NCI-H128 (cell line): ENCODE results near the gene PECR.
A peak's percentile ranks its signal among the peaks of the same experiment; 100 is the strongest.

Experiments used
- DNase-seq: peaks from one replicate; lab custom pipeline; 2025; ENCODE audit not compliant: unreplicated experiment; lab: John Stamatoyannopoulos, UW

PECR gene

GRCh38 chr2:216081487-216082116 lies at the start of gene PECR, which contains the start of gene TMEM169:
PECR (minus strand) TSS chr2:216081809; CDS start chr2:216081741, 68 bp downstream.
TMEM169 (plus strand) TSS chr2:216081919; CDS start chr2:216095964, 14,045 bp downstream.
- peak; percentile 29 for DNase-seq

DNA sequence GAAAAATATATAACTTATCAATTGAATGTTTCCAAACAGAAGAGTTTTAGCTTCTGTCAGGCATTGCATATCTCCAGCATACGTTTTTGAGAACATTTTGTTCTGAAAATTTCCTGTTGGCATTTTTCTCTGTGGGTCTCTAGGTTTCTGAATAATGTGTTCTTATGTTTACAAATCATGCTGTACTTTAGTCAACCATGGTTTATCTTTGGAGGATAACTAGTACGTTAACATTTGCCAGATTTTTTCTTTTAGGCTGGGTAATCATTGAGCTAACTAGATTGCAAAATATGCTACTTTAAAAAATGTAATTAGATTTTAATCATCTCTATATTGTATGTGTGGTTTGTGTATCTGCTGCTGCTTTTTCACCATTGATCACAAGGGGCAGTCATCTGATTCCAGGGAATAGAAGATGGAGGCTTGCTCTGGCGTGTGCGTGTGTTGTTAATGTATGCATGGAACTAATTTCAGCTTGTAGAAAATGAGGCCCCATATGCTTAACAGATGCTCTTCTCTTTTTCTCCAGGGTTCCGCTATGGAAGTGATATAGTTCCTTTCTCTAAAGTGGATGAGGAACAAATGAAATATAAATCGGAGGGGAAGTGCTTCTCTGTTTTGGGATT lies 48.9 kb upstream of the PECR start:
- DNase-seq: no peak

GRCh38 chr2:216126943-216127342 lies 45.3 kb upstream of the PECR start:
- no peak for DNase-seq

DNA sequence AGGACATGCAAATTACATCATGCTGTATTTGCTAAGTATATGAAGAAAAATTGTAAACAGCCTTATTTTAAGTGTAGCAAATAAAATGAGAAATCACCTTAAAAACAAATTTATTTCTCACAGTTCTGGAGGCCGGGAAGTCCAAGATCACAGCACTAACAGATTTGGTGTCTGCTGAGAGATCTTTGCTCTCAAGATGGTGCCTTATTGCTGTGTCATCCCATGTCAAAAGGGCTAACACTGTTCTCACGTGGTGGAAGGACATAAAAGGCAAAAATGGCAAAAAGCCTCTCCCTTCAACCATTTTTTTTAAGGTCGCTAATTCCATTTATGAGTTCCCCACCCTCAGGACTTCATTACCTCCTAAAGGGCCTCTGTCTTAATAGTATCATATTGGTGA lies 39.6 kb upstream of the PECR start:
- no peak for DNase-seq

DNA sequence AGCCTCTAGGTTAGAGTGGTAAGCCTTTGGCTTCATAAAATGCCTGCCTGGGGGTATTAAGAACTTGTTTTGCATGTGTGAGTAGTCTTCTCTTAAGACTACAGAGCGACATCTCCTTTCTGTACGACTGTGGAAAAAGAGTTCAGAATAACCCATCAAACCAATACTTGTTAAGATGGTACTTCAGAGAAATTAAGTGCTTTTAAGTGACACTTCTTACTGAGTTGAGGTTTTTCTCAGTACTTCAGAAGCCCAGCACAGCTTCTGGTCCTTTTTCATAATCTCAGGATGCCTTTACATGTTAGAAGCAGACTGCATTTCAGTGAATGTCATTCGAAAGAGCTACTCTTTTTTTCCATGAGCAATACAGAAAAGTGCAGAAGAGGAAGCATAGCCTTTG lies 38.4 kb upstream of the PECR start:
- DNase-seq: no peak

GRCh38 chr2:216119146-216119545 lies 37.5 kb upstream of the PECR start:
- no peak for DNase-seq

DNA sequence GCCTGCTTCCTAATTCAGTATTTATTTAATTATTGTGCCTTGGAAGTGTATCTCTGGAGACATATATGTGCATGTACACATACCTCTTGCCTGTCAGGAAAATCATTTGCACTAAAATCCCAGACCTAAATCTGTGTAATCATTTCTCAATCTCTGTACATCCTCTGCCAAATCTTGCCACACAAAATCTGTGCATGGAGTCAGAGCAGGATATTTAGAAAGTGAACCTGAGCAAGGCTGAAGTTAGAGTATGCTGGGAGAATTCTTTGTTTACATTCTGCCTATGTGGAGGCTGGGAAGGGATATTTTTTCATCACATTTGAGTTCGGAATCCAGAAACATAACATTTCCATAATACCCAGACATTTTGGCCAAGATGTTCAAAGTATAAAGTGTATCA lies 36.9 kb upstream of the PECR start:
- DNase-seq: no peak

GRCh38 chr2:216117561-216118340 lies 36.1 kb upstream of the PECR start:
- DNase-seq: no peak

- no peak for DNase-seq
Observed at GRCh38 chr2:216116418-216116817, 34.8 kb upstream of the PECR start.

DNA sequence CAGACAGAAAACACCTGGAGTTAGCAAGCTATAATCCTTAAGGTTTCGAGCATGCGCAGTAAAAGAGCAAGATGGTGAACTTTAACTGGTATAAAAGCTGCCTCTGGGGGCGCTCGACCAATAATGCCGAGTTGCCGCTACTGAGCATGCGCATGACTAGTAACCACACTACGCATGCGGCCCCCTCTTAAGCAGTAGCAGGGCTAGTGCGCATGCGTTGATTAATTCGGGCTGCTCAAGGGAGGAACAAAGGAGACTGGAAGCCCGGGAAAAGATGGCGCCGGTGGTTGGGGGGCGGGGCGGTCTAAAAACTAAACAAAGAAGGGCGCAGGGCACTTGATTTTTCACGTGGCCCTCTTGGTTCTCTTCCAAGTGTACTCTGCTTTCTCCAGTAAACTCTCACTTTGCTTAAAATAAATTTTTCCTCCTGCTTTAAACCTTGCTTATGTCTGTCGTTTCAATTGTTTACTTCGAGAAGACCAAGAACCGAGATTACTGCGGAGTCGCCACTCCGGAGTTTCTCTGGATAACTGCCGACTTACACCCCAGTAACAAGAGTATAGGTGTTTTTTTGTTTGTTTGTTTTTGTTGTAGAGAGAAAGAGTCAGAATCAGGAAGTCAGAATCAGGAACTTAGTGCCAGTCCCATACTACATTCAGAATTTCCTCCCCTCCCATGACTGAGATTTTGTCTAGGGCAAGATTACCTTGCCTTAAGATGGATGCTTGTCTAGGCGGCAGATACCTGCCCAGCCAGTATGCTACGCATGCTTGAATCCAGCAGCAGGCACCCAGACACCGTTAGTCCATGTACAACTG lies 33.3 kb upstream of the PECR start:
- peak; percentile 95 for DNase-seq

GRCh38 chr2:216114382-216114713 lies 32.7 kb upstream of the PECR start:
- DNase-seq: no peak

- DNase-seq: no peak
Observed at GRCh38 chr2:216113572-216113971, 32.0 kb upstream of the PECR start.

DNA sequence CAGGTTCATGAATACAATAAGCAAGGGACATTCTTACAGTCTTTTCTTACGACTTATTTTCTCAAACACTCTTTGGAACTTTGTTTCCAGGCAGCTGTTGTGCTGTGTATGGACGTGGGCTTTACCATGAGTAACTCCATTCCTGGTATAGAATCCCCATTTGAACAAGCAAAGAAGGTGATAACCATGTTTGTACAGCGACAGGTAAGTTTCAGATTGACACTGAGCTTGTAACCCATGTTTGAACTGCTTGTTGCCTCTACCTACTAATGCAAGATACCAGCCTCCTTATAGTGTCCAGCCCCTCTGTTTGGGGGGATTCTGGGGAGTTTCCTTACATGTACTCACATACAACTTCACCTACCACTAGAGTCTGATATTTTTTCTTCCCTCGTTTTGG lies 31.3 kb upstream of the PECR start:
- no peak for DNase-seq

DNA sequence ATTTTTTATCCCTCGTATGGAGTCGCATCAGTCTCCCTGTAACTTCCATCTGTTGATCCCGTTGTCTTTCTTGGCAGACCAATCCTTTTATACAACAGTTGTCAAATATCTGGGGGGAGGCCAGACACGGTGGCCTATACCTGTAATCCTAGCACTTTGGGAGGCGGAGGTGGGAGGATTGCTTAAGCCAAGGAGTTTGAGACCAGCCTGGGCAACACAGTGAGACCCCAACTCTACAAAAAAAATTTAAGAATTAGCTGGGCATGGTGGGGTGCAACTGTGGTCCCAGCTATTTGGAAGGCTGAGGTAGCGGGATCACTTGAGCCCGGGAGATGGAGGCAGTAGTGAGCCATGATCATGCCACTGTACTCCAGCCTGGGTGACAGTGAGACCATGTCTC lies 29.5 kb upstream of the PECR start:
- no peak for DNase-seq

DNA sequence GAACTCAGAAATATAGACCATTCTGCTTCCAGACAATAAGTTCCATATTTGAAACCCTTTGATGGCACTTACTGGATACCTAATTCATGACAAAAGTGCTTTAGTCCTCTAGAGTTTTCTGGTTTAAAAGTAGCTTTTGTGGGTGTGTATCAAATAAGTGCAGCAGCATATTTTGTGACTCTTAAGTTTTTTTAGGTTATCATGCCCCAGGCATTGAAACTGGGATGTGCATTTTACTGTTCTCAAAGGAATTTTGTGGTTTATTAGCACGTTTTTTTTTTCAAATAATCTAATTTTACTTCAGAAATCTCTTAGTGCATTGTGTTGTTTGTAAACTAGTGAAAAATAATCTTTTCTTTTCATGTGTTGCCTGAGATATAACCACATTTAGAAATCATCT lies 29.0 kb upstream of the PECR start:
- no peak for DNase-seq

DNA sequence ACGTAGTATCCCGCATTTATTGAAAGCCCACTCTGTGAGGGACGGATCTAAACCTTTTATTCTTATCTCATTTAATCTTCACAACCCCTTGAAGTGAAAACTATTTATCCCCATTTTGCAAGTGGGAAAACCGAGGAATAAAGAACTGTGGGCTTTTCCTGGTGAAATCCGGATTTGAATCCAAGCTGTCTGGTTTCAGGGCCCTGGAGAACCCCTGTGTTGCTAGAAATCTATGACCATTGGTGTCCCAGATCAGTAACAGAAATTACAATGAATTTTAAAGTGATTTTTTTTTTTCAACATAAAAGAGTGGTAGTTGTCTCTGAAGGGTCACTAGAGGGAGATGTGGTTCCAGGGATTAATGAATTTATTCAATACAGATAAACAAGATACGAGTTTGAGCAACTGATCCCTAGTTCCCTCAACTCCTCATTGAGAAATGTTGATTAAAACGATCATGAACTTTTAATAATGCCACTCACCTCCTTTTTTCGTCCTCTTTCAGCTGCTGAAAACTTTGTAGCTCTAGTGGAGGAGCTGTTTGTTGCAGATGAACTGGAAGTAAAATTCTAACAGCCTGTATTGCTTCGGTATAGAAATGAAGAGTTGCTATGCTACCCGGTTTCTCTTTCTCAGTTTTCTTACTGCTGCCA lies 28.5 kb upstream of the PECR start:
- DNase-seq: no peak

DNA sequence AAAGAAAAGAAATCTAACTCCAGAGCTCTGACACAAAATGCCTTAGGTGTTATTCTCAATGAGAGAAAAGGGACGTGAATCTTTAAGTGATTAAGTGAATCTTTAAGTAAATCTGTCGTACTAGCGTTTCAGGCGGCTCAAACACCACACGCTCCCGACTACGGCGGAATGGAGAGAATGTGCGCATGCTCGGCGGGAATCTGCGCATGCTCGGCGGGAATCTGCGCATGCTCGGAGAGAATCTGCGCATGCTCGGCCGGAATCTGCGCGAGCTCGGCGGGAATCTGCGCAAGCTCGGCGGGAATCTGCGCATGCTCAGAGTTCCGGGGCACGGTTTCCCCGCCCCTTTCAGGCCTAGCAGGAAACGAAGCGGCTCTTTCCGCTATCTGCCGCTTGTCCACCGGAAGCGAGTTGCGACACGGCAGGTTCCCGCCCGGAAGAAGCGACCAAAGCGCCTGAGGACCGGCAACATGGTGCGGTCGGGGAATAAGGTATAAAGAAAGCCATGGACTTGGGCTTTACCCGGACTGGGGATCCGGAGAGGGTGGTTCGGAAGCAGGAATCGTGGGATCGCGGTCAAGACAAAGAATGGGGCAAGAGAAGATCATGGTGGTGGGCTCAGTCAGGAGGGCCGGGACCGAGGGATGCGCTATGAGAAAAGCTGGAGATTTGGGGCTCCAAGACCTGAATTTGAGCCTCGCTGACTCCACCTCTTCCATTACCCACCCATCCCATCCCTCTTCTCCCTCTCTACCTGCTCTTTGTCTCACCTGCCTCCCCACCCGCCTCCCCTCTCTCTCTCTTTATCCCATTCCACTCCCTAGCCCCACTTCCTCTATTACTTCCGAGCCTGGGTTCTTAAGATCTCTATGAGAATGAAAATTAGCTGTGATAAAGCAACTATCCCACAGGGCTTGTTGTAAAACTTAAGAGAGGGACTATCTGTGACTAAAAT lies 27.6 kb upstream of the PECR start, which contains the start of gene XRCC5:
Gene XRCC5 (plus strand): TSS at position 382 of the 955 bp plus-strand sequence. CDS start 89 bp downstream, at position 471.
- DNase-seq: peak; percentile 94

DNA sequence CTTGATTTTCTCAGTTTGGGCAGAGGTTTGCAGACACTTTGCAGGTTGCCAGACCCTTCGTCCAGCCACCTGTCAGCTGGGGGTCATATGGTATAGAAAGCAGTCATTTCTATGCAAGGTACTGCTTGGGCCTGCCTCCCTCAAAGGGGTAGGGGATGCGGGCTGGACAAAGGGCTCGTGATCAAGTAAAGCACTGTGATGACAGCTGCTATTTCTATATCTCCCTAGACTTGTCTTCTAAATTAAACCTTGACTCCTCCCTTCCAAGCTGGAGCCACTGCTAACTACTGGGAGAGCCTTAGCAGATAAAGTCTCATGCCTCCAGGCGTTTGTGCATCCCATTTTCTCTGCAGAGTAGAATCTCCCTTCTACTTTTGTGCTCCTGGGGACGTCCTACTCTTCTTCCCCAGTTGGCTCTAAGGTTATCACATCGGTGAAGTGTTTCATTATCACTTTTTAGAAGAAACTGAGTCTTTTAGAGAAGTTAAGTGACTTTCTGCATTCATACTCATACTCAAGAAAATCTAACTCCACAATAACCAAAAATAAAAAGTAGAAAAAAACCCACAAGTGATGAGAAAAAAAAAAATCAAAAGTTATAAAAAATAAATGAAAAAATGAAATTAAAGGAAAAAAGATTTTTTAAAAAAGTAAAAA lies 26.8 kb upstream of the PECR start:
- DNase-seq: no peak

DNA sequence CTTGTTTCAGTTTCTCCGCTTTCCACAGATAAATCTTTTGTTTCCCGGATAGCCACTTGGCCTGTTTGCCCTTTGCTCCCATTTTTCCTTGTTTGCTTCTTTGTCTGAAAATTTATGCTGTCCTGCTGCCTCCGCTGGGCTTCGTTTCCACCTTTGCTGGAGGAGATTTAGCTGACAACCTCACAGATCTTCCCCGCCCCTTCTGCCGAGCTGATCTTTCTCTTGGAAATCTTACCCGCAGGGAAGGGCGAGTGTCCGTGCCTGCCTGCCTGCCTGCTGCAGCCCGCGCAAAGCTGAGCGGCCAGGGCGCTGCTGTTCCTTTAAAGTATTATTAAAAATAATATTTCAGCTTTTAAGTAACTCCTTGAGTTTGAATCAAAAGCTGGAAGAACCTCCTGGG lies 26.2 kb upstream of the PECR start:
- DNase-seq: no peak
